Thymus (tissue), 11 donors: ENCODE data around the gene LRP1B. TPM values are rescaled to one million over a fixed set of nuclear protein-coding genes. Genes with fewer than 3 reads are reported as not detected.

Source experiments
- DNase-seq, 9 donors: peaks; one replicate each; pipeline ENCODE4 v3.0.0-alpha.2; 2013; ENCODE audit warnings: low spot score in 9 of 9, low read depth in 6 of 9, missing footprints in 1 of 9
- H3K27ac ChIP-seq, 2 donors: one replicate each; pipeline ENCODE4 v1.5.1; 2013; ENCODE audit warnings: control low read depth in 1 of 2, low read depth in 1 of 2, low read length in 1 of 2, mild to moderate bottlenecking in 1 of 2, moderate library complexity in 1 of 2
- H3K27me3 ChIP-seq, 2 donors: one replicate each; pipeline ENCODE4 v1.5.1; 2013; ENCODE audit warnings: low read length in 1 of 2; ENCODE audit not compliant: control insufficient read depth in 2 of 2, insufficient read depth in 1 of 2
- H3K36me3 ChIP-seq, 2 donors: one replicate each; pipeline ENCODE4 v1.5.1; 2013; ENCODE audit warnings: low read length in 1 of 2, mild to moderate bottlenecking in 1 of 2, moderate library complexity in 1 of 2; ENCODE audit not compliant: control insufficient read depth in 2 of 2, insufficient read depth in 2 of 2
- H3K4me1 ChIP-seq, 2 donors: one replicate each; pipeline ENCODE4 v1.5.1; 2013; ENCODE audit warnings: low read length in 2 of 2; ENCODE audit not compliant: control insufficient read depth in 2 of 2, insufficient read depth in 2 of 2
- H3K4me3 ChIP-seq, 2 donors: one replicate each; pipeline ENCODE4 v1.5.1; 2013; ENCODE audit warnings: low read length in 2 of 2, control low read depth in 1 of 2, mild to moderate bottlenecking in 1 of 2
- H3K9me3 ChIP-seq, 2 donors: one replicate each; pipeline ENCODE4 v1.5.1; 2013; ENCODE audit warnings: low read length in 1 of 2, mild to moderate bottlenecking in 1 of 2; ENCODE audit not compliant: control insufficient read depth in 2 of 2, insufficient read depth in 1 of 2
- WGBS: extraction: QIAGEN DNeasy Blood & Tissue Kit; methylation state at CpG from one replicate; pipeline ENCODE4 v1.1.7; 2013; 5-methylcytosine and 5-hydroxymethylcytosine counted together
- polyA plus RNA-seq: library from polyadenylated mRNA; stranded (reverse); fragments of 200-250 nt; gene quantifications from one replicate; pipeline ENCODE4 v1.2.3, GENCODE V29; 2013
- total RNA-seq: library from RNA; stranded (reverse); fragments of 120-200 nt; gene quantifications from one replicate; pipeline ENCODE4 v1.2.4, GENCODE V29; 2013
- donor health status: healthy.

The LRP1B gene
- total and polyA plus RNA-seq, 2 donors, result 0.18 to 0.28 TPM

DNA sequence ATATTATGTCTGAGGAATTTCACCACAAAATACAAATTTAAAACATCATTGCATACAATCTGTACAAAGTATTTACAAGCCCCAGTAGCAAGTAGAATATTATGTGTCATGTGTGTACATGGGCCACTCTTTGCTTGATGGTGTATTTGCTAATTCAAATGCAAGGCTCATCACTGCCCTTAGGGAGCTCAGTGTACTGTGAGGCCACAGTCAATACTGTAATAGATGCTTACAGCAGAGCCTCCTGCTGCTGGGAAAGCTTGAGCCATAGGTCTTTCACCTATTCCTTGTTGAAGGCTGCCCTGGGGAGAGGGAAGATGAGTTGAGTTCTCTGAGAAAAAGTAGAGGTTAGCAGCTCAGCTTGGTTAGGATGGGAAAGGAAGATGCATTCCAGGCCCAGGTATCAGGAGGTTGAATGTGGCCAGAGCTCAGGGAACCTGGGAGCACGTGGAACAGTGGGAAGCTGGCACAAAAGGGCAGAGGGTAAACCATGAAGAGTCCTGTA, 189.6 kb downstream of the LRP1B start:
- Histone ChIP-seq H3K4me3 (no peak overlapping the region), H3K4me1 (no peaks in the 10 kb centered on the region), H3K27ac (no peak overlapping the region), H3K27me3 (no peaks in the 10 kb centered on the region), H3K9me3 (no peaks in the 10 kb centered on the region), H3K36me3 (no peaks in the 10 kb centered on the region)
- no peak for DNase-seq
- WGBS, result 78% methylated on average over 1 of the region's 1 CpG

DNA sequence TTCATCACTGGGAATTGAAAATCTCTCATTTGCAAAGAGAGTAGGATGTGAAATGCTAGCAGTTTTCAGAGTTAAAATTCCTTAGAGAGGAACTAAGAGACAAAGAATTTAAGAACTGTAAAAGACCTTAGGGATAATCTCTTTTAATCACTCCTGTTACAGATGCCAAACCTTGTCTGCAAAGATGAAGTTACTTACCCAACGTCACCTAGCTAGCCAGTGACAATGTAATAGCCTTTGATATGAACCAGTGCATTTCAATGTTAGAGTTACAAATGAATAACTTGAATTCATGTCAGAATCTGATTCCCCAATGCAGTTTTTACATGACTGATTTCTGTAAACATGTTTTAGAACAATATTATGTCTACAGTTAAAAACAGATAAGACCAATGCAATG, 190.1 kb downstream of the LRP1B start:
- no peak for DNase-seq
- H3K27me3 ChIP-seq, result no peaks in the 10 kb centered on the region
- H3K36me3 ChIP-seq, result no peaks in the 10 kb centered on the region
- H3K4me3 ChIP-seq, result no peak overlapping the region
- no peaks in the 10 kb centered on the region for H3K4me1 ChIP-seq
- WGBS, result 90% methylated on average over 1 of the region's 1 CpG
- no peak overlapping the region for H3K27ac ChIP-seq
- no peaks in the 10 kb centered on the region for H3K9me3 ChIP-seq

DNA sequence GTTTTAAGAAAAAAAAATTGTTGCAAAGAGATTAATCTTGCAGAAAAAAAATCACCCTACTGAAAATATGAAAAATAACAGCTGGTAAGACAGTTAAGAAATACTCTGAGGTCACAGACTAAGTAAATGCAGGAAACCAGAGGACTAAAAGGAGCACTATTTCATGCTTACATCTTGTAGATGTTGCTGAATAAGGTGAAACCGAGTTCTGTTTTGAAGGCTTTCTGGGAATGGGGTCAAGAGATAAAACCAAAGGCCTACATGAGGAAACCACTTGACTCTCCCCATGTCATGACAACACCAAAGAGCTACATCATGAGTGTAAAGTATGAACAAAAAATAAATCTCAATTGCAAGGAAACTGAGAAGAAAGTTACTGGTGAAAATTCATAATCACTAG, 197.6 kb downstream of the LRP1B start:
- WGBS, result 84% methylated on average over 1 of the region's 1 CpG
- no peak for DNase-seq
- H3K27ac ChIP-seq, result no peak overlapping the region
- no peaks in the 10 kb centered on the region for H3K27me3 ChIP-seq
- H3K9me3 ChIP-seq, result no peaks in the 10 kb centered on the region
- no peaks in the 10 kb centered on the region for H3K4me1 ChIP-seq
- no peaks in the 10 kb centered on the region for H3K36me3 ChIP-seq
- no peak overlapping the region for H3K4me3 ChIP-seq

DNA sequence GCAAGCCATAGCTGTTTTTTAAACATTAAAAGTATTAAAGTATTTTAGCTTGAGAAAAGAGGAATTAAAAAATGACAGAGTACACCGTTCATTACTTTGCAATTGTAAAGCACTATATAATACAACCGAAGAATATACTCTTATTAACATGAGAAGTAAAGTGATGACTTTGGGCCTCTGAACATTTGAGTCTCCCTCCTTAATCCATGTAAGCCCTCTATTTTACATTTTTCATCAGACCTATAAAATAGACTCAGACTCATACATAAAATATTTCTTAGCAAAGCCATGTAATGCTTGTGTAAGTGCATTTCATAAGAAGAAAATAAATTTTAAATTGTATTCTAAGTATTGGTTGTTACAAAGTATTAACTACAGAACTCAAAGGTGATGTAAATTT, 198.6 kb downstream of the LRP1B start:
- Histone ChIP-seq H3K27ac (no peak overlapping the region), H3K4me3 (no peak overlapping the region), H3K27me3 (no peaks in the 10 kb centered on the region), H3K4me1 (no peaks in the 10 kb centered on the region), H3K36me3 (no peaks in the 10 kb centered on the region), H3K9me3 (no peaks in the 10 kb centered on the region)
- 92% methylated on average over 2 of the region's 2 CpGs for WGBS
- no peak for DNase-seq

DNA sequence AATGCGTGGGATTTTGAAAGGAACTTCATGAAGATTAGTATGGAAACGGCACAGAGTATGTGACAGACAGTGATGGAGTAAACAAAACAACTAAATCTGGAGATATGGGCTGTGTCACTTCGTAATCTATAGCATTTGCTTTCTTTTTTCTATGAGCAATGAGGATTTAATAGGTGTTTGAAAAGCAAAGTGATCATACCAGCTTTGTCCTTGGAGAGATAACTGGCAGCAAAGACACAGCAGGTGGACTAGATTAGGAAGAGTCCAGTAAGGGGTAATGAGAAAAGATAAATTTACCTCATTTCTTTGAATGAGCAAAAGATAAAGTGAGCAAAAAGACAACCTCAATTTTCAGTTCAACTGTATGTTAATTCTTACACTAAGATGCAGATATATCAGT, 199.0 kb downstream of the LRP1B start:
- DNase-seq, result no peak
- H3K27me3 ChIP-seq, result no peaks in the 10 kb centered on the region
- no peaks in the 10 kb centered on the region for H3K9me3 ChIP-seq
- 86% methylated on average over 3 of the region's 3 CpGs for WGBS
- H3K4me3 ChIP-seq, result no peak overlapping the region
- H3K4me1 ChIP-seq, result no peaks in the 10 kb centered on the region
- H3K27ac ChIP-seq, result no peak overlapping the region
- no peaks in the 10 kb centered on the region for H3K36me3 ChIP-seq

DNA sequence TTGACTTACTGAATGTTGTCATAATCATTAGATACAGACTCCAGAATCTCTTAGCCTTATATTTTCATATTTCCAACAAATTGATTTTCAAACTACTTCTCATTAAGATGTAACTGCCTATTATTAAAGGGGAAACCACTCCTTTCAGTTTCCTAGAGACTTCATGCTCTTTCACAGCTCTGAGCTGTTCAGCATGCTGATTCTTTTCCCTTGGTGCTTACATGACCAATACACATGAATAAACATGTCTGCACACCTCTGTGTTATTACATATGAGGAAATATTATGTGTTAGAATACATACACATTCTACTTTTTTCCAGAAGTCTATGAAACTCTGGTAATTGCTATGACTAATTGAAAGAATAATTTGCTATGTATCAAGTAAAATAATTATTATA, 200.0 kb downstream of the LRP1B start:
- Histone ChIP-seq H3K9me3 (no peaks in the 10 kb centered on the region), H3K27me3 (no peaks in the 10 kb centered on the region), H3K36me3 (no peaks in the 10 kb centered on the region), H3K4me1 (no peaks in the 10 kb centered on the region), H3K27ac (no peak overlapping the region), H3K4me3 (no peak overlapping the region)
- no peak for DNase-seq

DNA sequence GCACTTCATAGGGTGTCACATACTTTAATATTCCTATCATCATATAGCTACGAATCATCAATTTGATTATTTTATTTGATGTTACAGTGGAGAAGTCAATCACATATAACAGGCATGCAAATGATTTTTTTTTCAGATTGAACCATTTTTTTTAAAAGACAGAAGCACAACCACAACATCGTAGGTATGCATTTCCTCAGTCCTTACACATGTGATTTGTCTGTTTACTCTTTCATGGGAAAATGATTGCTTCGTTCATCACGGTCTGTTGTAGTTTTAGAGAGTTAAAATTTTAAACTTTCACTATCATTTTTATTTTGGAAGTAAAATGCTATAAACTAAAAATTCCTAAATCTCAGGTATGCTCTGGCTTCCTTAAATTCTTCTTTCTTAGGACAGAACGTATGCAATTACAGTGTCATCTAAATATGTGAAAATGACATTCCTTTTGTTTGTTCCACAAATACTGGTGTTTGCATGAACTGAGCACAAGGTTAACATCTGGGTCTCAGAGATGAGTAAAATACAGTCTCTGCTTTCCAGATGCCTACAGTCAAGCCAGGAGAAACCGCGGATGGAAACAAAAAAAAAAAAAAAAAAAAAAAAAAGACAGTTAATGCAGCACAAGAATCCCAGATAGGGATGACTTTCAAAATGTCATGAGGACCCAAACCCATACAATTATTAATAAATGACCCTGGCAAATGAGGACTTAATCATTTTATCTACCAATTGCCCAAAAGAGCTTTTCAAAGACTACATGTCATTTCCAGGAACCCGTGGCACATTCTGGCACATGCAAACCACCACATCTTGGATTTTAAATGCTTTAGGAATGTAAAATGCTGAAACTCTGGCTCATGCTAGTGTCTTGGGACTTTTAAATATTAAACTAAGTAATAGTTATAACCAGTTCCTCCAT, 201.2 kb downstream of the LRP1B start:
- Histone ChIP-seq H3K36me3 (no peaks in the 10 kb centered on the region), H3K27me3 (no peaks in the 10 kb centered on the region), H3K4me1 (no peaks in the 10 kb centered on the region), H3K4me3 (no peak overlapping the region), H3K9me3 (no peaks in the 10 kb centered on the region), H3K27ac (no peak overlapping the region)
- no peak for DNase-seq
- 90% methylated on average over 8 of the region's 8 CpGs for WGBS

DNA sequence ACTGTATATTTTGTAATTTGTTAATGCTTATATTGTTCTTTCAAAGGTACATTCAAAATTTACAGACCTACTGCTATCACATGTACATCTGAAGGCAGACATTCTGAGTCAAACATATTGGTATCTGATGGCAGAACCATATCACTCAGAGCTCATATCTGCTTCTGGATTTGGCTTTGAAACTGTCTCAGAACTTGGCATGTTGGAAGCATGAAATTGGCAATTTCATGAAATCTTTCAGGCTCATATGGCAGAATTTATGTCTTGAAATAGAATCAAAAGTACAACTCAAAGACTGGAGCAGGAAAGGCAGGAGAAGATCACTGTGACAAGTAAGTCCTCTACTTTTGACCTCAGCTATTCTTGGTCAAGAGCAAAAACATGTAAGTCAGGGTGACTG, 202.3 kb downstream of the LRP1B start:
- no peaks in the 10 kb centered on the region for H3K27me3 ChIP-seq
- no peaks in the 10 kb centered on the region for H3K9me3 ChIP-seq
- H3K4me3 ChIP-seq, result no peak overlapping the region
- DNase-seq, result no peak
- H3K36me3 ChIP-seq, result no peaks in the 10 kb centered on the region
- H3K27ac ChIP-seq, result no peak overlapping the region
- H3K4me1 ChIP-seq, result no peaks in the 10 kb centered on the region

DNA sequence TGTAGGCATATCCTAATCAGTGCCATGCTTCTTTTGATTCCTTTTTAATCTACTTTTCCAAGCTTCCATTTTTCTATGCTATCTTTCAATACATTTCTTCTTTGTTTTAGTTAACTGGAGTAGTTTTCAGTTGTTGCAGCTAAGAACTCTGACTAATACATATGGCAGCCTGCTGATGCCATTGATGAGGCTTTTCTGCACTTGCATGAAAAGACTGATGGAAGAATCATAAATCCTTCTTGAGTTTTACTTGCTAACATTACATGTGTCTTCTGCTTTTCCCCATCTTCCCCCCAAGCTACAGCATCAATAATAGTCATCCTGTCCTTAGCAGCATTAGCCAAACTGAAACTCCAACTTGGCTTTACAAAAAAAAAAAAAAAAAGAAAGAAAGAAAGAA, 203.3 kb downstream of the LRP1B start:
- H3K9me3 ChIP-seq, result no peaks in the 10 kb centered on the region
- no peak overlapping the region for H3K4me3 ChIP-seq
- H3K4me1 ChIP-seq, result no peaks in the 10 kb centered on the region
- no peak for DNase-seq
- no peaks in the 10 kb centered on the region for H3K27me3 ChIP-seq
- no peak overlapping the region for H3K27ac ChIP-seq
- no peaks in the 10 kb centered on the region for H3K36me3 ChIP-seq
